Measurements from ENCODE around the gene ZNF107.
"Not testable (repeated sequence)": the region's sequence is repeated elsewhere in the genome, so short reads cannot be mapped to it uniquely, and the experiment has no call there.

ZNF107 gene

GRCh38 chr7:64733550-64734240 lies 67.8 kb downstream of the ZNF107 start:
- DNase-seq (ENCODE audit: low read depth in 2 of 2), result no peak

DNA sequence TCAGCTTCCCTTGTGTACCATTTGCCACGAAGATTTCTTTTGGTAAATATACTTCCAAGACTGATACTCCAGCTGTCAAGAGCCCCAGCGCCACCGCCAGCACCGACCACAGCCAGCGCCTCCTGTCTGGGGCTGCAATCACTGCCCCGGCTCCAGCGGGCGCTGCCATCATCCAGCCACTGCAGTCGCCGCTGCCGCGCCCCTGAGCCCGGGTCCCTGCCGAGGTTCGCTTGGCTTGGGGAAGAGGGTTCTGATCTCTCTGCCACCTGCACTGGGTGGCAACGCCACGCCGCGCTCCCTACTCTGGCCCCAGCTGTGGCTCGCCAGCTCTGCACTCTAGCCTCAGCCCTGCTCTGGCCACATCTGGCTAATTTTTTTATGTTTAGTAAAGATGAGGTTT lies 70.6 kb downstream of the ZNF107 start:
- no peak for DNase-seq (ENCODE audit: low read depth in 2 of 2)

- DNase-seq (ENCODE audit: low read depth in 2 of 2), result not testable (repeated sequence)
Measured at GRCh38 chr7:64738403-64738802, 72.5 kb downstream of the ZNF107 start.

- DNase-seq (ENCODE audit: low read depth in 2 of 2), result not testable (repeated sequence)
Measured at GRCh38 chr7:64738953-64739352, 73.0 kb downstream of the ZNF107 start.

DNA sequence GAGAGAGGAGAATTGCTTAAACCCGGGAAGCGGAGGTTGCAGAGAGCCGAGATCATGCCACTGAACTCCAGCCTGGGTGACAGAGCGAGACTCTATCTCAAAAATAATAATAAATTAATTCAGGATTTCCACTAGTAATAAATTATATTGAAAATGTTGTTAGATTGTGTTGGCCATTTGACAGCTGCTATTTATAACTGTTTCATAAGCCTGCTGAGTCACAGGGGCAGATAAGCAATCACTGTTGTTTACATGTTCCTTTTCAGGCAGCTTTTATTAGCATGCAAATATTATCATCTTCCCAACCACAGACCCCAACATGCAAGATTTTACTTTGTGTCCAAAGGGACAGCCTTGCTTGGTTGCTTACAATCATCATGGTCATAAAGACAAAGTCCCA lies 78.7 kb downstream of the ZNF107 start:
- DNase-seq (ENCODE audit: low read depth in 2 of 2), result no peak

- no peak for DNase-seq (ENCODE audit: low read depth in 2 of 2)
Measured at GRCh38 chr7:64747802-64748201, 81.9 kb downstream of the ZNF107 start.

GRCh38 chr7:64753032-64753431 lies 87.1 kb downstream of the ZNF107 start:
- no peak for DNase-seq (ENCODE audit: low read depth in 2 of 2)

DNA sequence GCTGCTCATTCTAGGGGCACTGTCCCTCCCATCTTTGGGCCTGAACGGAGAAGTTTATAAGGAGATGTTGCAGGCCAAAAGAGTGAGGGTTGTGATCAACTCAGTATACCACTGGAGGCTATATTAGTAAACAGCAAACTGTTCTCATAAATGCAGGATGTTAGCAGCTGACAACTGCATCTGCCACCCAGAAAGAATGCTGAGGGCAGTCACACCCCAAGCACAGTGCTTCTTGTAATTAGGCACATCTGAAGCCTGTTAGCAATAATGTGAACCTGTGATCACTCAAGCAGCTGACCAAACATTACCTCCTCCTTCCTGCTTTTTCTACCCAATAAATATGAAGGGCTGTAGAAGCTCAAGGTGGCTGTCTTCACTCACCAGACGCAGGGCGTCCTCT lies 89.9 kb downstream of the ZNF107 start:
- DNase-seq (ENCODE audit: low read depth in 2 of 2), result no peak

DNA sequence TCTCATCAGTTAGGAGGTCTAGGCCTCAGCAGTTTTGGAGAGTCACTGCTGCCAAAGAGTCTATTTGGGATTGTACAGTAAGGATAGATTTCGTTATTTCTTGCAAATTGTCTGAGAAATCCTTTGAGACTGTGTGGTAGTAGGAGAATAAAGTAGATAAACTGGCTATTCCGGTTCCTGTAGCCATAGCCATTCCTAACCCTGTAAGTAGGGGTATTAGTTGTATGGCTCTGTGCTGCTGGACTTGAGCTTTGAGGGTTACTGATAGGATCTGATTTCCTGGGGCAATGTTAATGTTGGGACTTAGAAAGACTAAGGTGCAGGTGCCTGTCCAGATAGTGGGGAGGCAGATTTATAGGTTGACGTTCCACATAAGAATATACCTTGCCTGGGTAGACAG lies 92.2 kb downstream of the ZNF107 start:
- no peak for DNase-seq (ENCODE audit: low read depth in 2 of 2)
